AG04450 (cell line): ENCODE results near the gene TSHR. TPM values are rescaled to one million over a fixed set of nuclear protein-coding genes. Genes with fewer than 3 reads are reported as not detected.

Experiments used
- CTCF ChIA-PET: fragments of 300-600, 350-600 bp; formaldehyde crosslinking; extraction: SDS; loops from one replicate; lab custom pipeline; 2022; ENCODE audit warnings: antibody characterized with exemption, inconsistent platforms; lab: Charles Lee
- POLR2A ChIA-PET: fragments of 350-600 bp; formaldehyde crosslinking; extraction: SDS; loops from one replicate; lab custom pipeline; 2021; ENCODE audit warnings: antibody characterized with exemption, inconsistent platforms; lab: Yijun Ruan, JAX
- DNase-seq: peaks from one replicate; pipeline ENCODE4 v3.0.0-alpha.2; 2011; ENCODE audit warnings: low read depth, low spot score
- H3K27ac ChIP-seq: one replicate; pipeline ENCODE4 v1.5.1; 2012; ENCODE audit warnings: low read depth, low read length, control low read depth
- H3K27me3 ChIP-seq: one replicate; pipeline ENCODE4 v1.6.0; 2012; ENCODE audit warnings: low read length; ENCODE audit not compliant: control insufficient read depth, insufficient read depth
- H3K4me3 ChIP-seq: 2 replicates; pipeline ENCODE4 v1.5.1; 2011; ENCODE audit warnings: mild to moderate bottlenecking, low read depth, low read length, control low read depth
- H3K9me3 ChIP-seq: 2 replicates; pipeline ENCODE4 v1.5.1; 2012; ENCODE audit warnings: low read length; ENCODE audit not compliant: control insufficient read depth, insufficient read depth
- CTCF ChIP-seq: IDR thresholded peaks from 2 replicates; pipeline ENCODE4 v1.5.1; 2011; ENCODE audit warnings: low read depth, low read length, control low read depth, inconsistent platforms
- polyA plus RNA-seq: library from polyadenylated mRNA; depleted of rRNA; stranded (reverse); fragments of >200 nt; gene quantifications from 2 replicates; pipeline ENCODE4 v1.2.3, GENCODE V29; 2011

TSHR gene
- polyA plus RNA-seq, 1 experiment = not detected

DNA sequence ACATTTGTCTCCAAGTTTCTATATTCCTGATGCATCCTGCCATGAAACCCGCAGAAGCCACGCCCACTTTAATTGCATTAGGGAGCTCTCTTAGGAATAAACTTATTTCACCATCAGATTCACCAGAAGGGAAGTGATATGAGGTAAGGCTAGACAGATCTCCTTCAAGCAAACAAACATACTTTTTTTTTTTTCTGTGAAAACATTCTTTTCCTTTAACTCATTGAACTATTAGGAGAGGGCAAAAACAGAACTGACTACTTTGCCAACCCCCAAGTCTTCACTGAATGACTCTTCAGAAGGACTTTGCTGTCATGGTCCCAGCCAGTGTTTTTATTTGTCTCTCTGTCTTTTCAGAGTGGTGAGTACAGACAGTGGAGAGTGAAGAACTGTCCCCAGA, 216.9 kb downstream of the TSHR start:
- POLR2A ChIA-PET = interaction anchor here (0.9 to 1.2 kb wide), 2 partner anchors 47 to 49 kb away, joined by 4 to 6 read pairs; partner anchors contain the start of gene GTF2A1

DNA sequence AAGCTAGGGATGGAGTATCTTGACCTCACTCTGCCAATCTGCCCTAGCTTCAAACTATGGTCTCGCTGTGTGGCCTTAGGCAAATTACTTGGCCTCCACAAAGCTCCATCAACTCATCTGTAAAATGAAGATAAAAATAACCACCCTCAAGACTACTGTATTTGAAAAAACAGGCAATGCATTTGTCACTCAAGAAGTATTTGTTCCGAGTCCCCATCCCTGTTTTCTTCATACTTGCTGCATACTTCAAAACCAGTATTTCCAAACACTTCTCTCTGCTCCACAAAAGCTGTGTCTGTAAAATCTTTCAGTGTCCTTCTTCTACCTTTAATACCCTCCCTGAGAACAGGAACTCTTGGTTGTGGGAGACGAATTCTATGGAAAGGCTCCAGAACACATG, 217.5 kb downstream of the TSHR start:
- H3K4me3 ChIP-seq = no peak overlapping the region
- TF ChIP-seq CTCF = no peak
- ChIA-PET CTCF (interaction anchor here (0.7 to 4.4 kb wide), 5 partner anchors 9 to 218 kb away, joined by 3 to 85 read pairs (median 6); partner anchors contain the start of gene TSHR), POLR2A (interaction anchor here (0.6 to 0.9 kb wide), 2 partner anchors 48 to 338 kb away, joined by 4 read pairs; partner anchors contain the start of gene GTF2A1)
- no peaks in the 10 kb centered on the region for H3K27me3 ChIP-seq
- H3K27ac ChIP-seq = no peak overlapping the region
- DNase-seq = no peak
- no peaks in the 10 kb centered on the region for H3K9me3 ChIP-seq

More for the DNA sequence above, 216.9 kb downstream of the TSHR start:
- CTCF ChIA-PET = interaction anchor here (0.7 to 4.4 kb wide), 10 partner anchors 9 to 1093 kb away, joined by 3 to 85 read pairs (median 6); partner anchors contain the start of gene TSHR
- Histone ChIP-seq H3K27me3 (no peaks in the 10 kb centered on the region), H3K4me3 (no peak overlapping the region), H3K9me3 (no peaks in the 10 kb centered on the region), H3K27ac (no peak overlapping the region)
- no peak for TF ChIP-seq CTCF
- no peak for DNase-seq

- CTCF ChIA-PET = interaction anchor here (1.2 to 1.6 kb wide), 2 partner anchors 179 to 180 kb away, joined by 3 to 6 read pairs; no protein-coding TSS in a partner anchor
- no peak overlapping the region for H3K27ac ChIP-seq
- no peaks in the 10 kb centered on the region for H3K9me3 ChIP-seq
Observed at GRCh38 chr14:81176241-81176640, 220.8 kb downstream of the TSHR start.

GRCh38 chr14:81177225-81177624, 221.8 kb downstream of the TSHR start:
- H3K27ac ChIP-seq = no peak overlapping the region
- ChIA-PET CTCF (interaction anchor here (0.6 to 1.2 kb wide), 3 partner anchors 44 to 181 kb away, joined by 3 to 6 read pairs (median 3); no protein-coding TSS in a partner anchor), POLR2A (no interaction called here)
- H3K4me3 ChIP-seq = no peak overlapping the region; the same call in 1 of the 2 replicates
- no peaks in the 10 kb centered on the region for H3K9me3 ChIP-seq
- TF ChIP-seq CTCF = no peak
- DNase-seq = no peak
- H3K27me3 ChIP-seq = no peaks in the 10 kb centered on the region

More at GRCh38 chr14:81176241-81176640, 220.8 kb downstream of the TSHR start:
- no peak overlapping the region for H3K4me3 ChIP-seq
- H3K27me3 ChIP-seq = no peaks in the 10 kb centered on the region
- no peak for TF ChIP-seq CTCF
- DNase-seq = no peak
- POLR2A ChIA-PET = interaction anchor here (0.6 kb wide), 1 partner anchor 280 kb away, joined by 6 read pairs; no protein-coding TSS in a partner anchor

- DNase-seq = no peak
- no peaks in the 10 kb centered on the region for H3K27me3 ChIP-seq
- ChIA-PET POLR2A (no interaction called here), CTCF (interaction anchor here (0.7 to 9.0 kb wide), 4 partner anchors 8 to 196 kb away, joined by 3 to 103 read pairs (median 4); no protein-coding TSS in a partner anchor)
- no peaks in the 10 kb centered on the region for H3K9me3 ChIP-seq
- H3K4me3 ChIP-seq = no peak overlapping the region
- TF ChIP-seq CTCF = no peak
- no peak overlapping the region for H3K27ac ChIP-seq
Observed at GRCh38 chr14:81178063-81178462, 222.6 kb downstream of the TSHR start.
